Measurements from ENCODE around the gene PAMR1. TPM values are rescaled to one million over a fixed set of nuclear protein-coding genes. Genes with fewer than 3 reads are reported as not detected.

PAMR1 gene
- total RNA-seq, 1 donor from 2014 or later = 14.5 TPM

GRCh38 chr11:35517481-35517880 is 7.9 kb downstream of the PAMR1 start:
- intact Hi-C loops (cut with DNase I) = no loop called here
- no peak for ATAC-seq (ENCODE audit: poor library complexity)
- no peak for DNase-seq

GRCh38 chr11:35516403-35516802 is 9.0 kb downstream of the PAMR1 start:
- intact Hi-C loops (cut with DNase I) = no loop called here
- no peak for DNase-seq
- no peak for ATAC-seq (ENCODE audit: poor library complexity)

- ATAC-seq (ENCODE audit: poor library complexity) (no peak), DNase-seq (no peak)
- intact Hi-C loops (cut with DNase I) = no loop called here
These were observed 10.2 kb downstream of the PAMR1 start for GRCh38 chr11:35515224-35515623.

- intact Hi-C loops (cut with DNase I) = no loop called here
- DNase-seq (no peak), ATAC-seq (ENCODE audit: poor library complexity) (no peak)
These were observed 10.9 kb downstream of the PAMR1 start for GRCh38 chr11:35514481-35514880.

GRCh38 chr11:35511666-35512065 is 13.8 kb downstream of the PAMR1 start:
- intact Hi-C loops (cut with DNase I) = no loop called here
- ATAC-seq (ENCODE audit: poor library complexity) (no peak), DNase-seq (no peak)

- ATAC-seq (ENCODE audit: poor library complexity) = no peak
- DNase-seq = no peak
- intact Hi-C loops (cut with DNase I) = no loop called here
These were observed 17.7 kb downstream of the PAMR1 start for GRCh38 chr11:35507688-35508087.

GRCh38 chr11:35501776-35502175 is 23.6 kb downstream of the PAMR1 start:
- intact Hi-C loops (cut with DNase I) = no loop called here
- ATAC-seq (ENCODE audit: poor library complexity) (no peak), DNase-seq (no peak)

- intact Hi-C loops (cut with DNase I) = no loop called here
- ATAC-seq (ENCODE audit: poor library complexity) = no peak
- no peak for DNase-seq
These were observed 24.7 kb downstream of the PAMR1 start for GRCh38 chr11:35500744-35501143.

- DNase-seq = no peak
- ATAC-seq (ENCODE audit: poor library complexity) = no peak
- intact Hi-C loops (cut with DNase I) = no loop called here
These were observed 29.0 kb downstream of the PAMR1 start for GRCh38 chr11:35496416-35496815.

- ATAC-seq (ENCODE audit: poor library complexity) (no peak), DNase-seq (no peak)
- intact Hi-C loops (cut with DNase I) = no loop called here
These were observed 30.4 kb downstream of the PAMR1 start for GRCh38 chr11:35494957-35495490.

GRCh38 chr11:35491231-35491871 is 34.1 kb downstream of the PAMR1 start:
- intact Hi-C loops (cut with DNase I) = no loop called here
- DNase-seq = no peak
- ATAC-seq (ENCODE audit: poor library complexity) = no peak

GRCh38 chr11:35488117-35488516 is 37.3 kb downstream of the PAMR1 start:
- peak; percentile 51 for ATAC-seq (ENCODE audit: poor library complexity)
- intact Hi-C loops (cut with DNase I) = no loop called here

GRCh38 chr11:35487532-35488078 is 37.8 kb downstream of the PAMR1 start:
- ATAC-seq (ENCODE audit: poor library complexity) (peak; percentile 49), DNase-seq (no peak)
- intact Hi-C loops (cut with DNase I) = no loop called here

More at GRCh38 chr11:35488117-35488516, 37.3 kb downstream of the PAMR1 start:
- DNase-seq = no peak

GRCh38 chr11:35486934-35487333 is 38.5 kb downstream of the PAMR1 start:
- intact Hi-C loops (cut with DNase I) = no loop called here
- ATAC-seq (ENCODE audit: poor library complexity) (peak; percentile 9), DNase-seq (no peak)

- ATAC-seq (ENCODE audit: poor library complexity) (no peak), DNase-seq (no peak)
- intact Hi-C loops (cut with DNase I) = no loop called here
These were observed 39.0 kb downstream of the PAMR1 start for GRCh38 chr11:35486446-35486845.

GRCh38 chr11:35485656-35486322 is 39.6 kb downstream of the PAMR1 start:
- peak; percentile 88 for ATAC-seq (ENCODE audit: poor library complexity)
- intact Hi-C loops (cut with DNase I) = no loop called here
- DNase-seq = peak; percentile 83

- DNase-seq (no peak), ATAC-seq (ENCODE audit: poor library complexity) (no peak)
- intact Hi-C loops (cut with DNase I) = no loop called here
These were observed 41.0 kb downstream of the PAMR1 start for GRCh38 chr11:35484435-35484834.

GRCh38 chr11:35483131-35483820 is 42.1 kb downstream of the PAMR1 start:
- no peak for DNase-seq
- intact Hi-C loops (cut with DNase I) = no loop called here
- no peak for ATAC-seq (ENCODE audit: poor library complexity)

GRCh38 chr11:35479731-35480130 is 45.7 kb downstream of the PAMR1 start:
- no peak for DNase-seq
- intact Hi-C loops (cut with DNase I) = no loop called here
- no peak for ATAC-seq (ENCODE audit: poor library complexity)

Data from Right ventricle myocardium superior (tissue), 1 donor.